Prostate gland (tissue), 2 donors: Measurements from ENCODE around the gene FAM149B1. TPM values are rescaled to one million over a fixed set of nuclear protein-coding genes. Genes with fewer than 3 reads are reported as not detected.

Experiments used
- DNase-seq: peaks from one replicate; pipeline ENCODE4 v3.0.0-alpha.2; 2019; ENCODE audit warnings: low spot score
- H3K27ac ChIP-seq, 2 donors: fragments of 200-600 bp; sonication (generic); 2 replicates each; pipeline ENCODE4 v1.5.1; 2017 to 2019
- H3K27me3 ChIP-seq: fragments of 200-600 bp; sonication (generic); replicated peaks from 2 replicates; pipeline ENCODE4 v1.5.1; 2019; ENCODE audit not compliant: insufficient read depth
- H3K36me3 ChIP-seq, 2 donors: fragments of 200-600 bp; sonication (generic); 1 replicate in 1 of 2; 2 replicates in 1 of 2; pipeline versions ENCODE4 v1.5.1 to v1.8.1; 2017 to 2019
- H3K4me1 ChIP-seq: fragments of 200-600 bp; sonication (generic); replicated peaks from 2 replicates; pipeline ENCODE4 v1.5.1; 2019
- H3K4me3 ChIP-seq, 2 donors: fragments of 200-600 bp; sonication (generic); 2 replicates each; pipeline ENCODE4 v1.5.1; 2017 to 2019
- H3K9me3 ChIP-seq: fragments of 200-600 bp; sonication (generic); 2 replicates; pipeline ENCODE4 v1.5.1; 2017
- CTCF ChIP-seq, 4 experiments: fragments of 200-600 bp in 2 of 4; fragments of 450-650 bp in 2 of 4; sonication (generic) in 2 of 4; IDR thresholded peaks; 1 replicate in 3 of 4; 2 replicates in 1 of 4; pipeline ENCODE4 v1.5.1; 2016 to 2019; ENCODE audit warnings: antibody characterized with exemption in 4 of 4, mild to moderate bottlenecking in 2 of 4, moderate library complexity in 2 of 4
- POLR2A ChIP-seq: fragments of 450-650 bp; IDR thresholded peaks from one replicate; pipeline ENCODE4 v1.6.1; 2016; ENCODE audit warnings: antibody characterized with exemption, mild to moderate bottlenecking
- POLR2AphosphoS5 ChIP-seq: sonication (generic); formaldehyde crosslinking; IDR thresholded peaks from one replicate; pipeline ENCODE4 v1.6.1; 2017; ENCODE audit warnings: antibody characterized with exemption
- WGBS: methylation state at CpG from one replicate; pipeline ENCODE4 v1.1.5; 2018; 5-methylcytosine and 5-hydroxymethylcytosine counted together
- intact Hi-C: fragments of 100-400 bp; cut with DNase I; formaldehyde crosslinking; loops from one replicate; pipeline ENCODE4 v1.14.2; 2022
- total RNA-seq, 2 donors: library from RNA; depleted of rRNA; stranded (reverse); fragments of >200 nt; gene quantifications; one replicate each; pipeline ENCODE4 v1.1.0, GENCODE V29; 2016

FAM149B1 gene
- total RNA-seq, 2 donors from 2014 or later: 15.8 to 17.7 TPM

GRCh38 chr10:73152009-73152408 lies 15.9 kb upstream of the FAM149B1 start:
- no peak for DNase-seq
- Histone ChIP-seq H3K27me3 (no peaks in the 10 kb centered on the region), H3K36me3 (peaks cover 0 to 6% of the 10 kb centered on the region in 2 donors), H3K27ac (no peak overlapping the region), H3K9me3 (no peaks in the 10 kb centered on the region), H3K4me1 (no peaks in the 10 kb centered on the region), H3K4me3 (no peak overlapping the region)
- TF ChIP-seq POLR2A: no peak
- no peak for TF ChIP-seq CTCF (IDR thresholded peaks at IDR 0.05)
- no peak for TF ChIP-seq POLR2AphosphoS5
- WGBS: 100% methylated on average over 3 of the region's 3 CpGs
- intact Hi-C loops: no loop called here

- Histone ChIP-seq H3K36me3 (peaks cover 0 to 6% of the 10 kb centered on the region in 2 donors), H3K9me3 (no peaks in the 10 kb centered on the region), H3K27me3 (no peaks in the 10 kb centered on the region), H3K4me1 (no peaks in the 10 kb centered on the region), H3K4me3 (no peak overlapping the region), H3K27ac (no peak overlapping the region)
- DNase-seq: no peak
- TF ChIP-seq POLR2AphosphoS5 (no peak), POLR2A (no peak), CTCF (IDR thresholded peaks at IDR 0.05) (no peak)
- 83% methylated on average over 3 of the region's 3 CpGs for whole genome bisulfite sequencing
- intact Hi-C loops: loop anchor here (5.0 kb wide), 1 partner anchor 794 kb away; no protein-coding TSS in a partner anchor
Measured at GRCh38 chr10:73156054-73156453, 11.9 kb upstream of the FAM149B1 start.

- Histone ChIP-seq H3K4me1 (no peaks in the 10 kb centered on the region), H3K27ac (no peak overlapping the region), H3K36me3 (peaks cover 0 to 6% of the 10 kb centered on the region in 2 donors), H3K4me3 (no peak overlapping the region), H3K27me3 (no peaks in the 10 kb centered on the region), H3K9me3 (no peaks in the 10 kb centered on the region)
- peak; percentile 27 for TF ChIP-seq POLR2AphosphoS5
- peak; percentile 26 to 73 (median 64) for TF ChIP-seq CTCF (IDR thresholded peaks at IDR 0.05)
- TF ChIP-seq POLR2A: no peak
- WGBS: 11% methylated on average over 5 of the region's 5 CpGs
- DNase-seq: peak; percentile 37
- intact Hi-C loops: loop anchor here (5.0 kb wide), 1 partner anchor 797 kb away; no protein-coding TSS in a partner anchor
Measured at GRCh38 chr10:73159038-73159648, 8.8 kb upstream of the FAM149B1 start.

- H3K4me3 ChIP-seq: no peak overlapping the region
- no peak overlapping the region for H3K27ac ChIP-seq
- H3K27me3 ChIP-seq: no peaks in the 10 kb centered on the region
- no peak for TF ChIP-seq CTCF (IDR thresholded peaks at IDR 0.05)
- H3K9me3 ChIP-seq: no peaks in the 10 kb centered on the region
- intact Hi-C loops: no loop called here
- 94% methylated on average over 1 of the region's 1 CpG for WGBS
- peaks cover 0 to 3% of the 10 kb centered on the region in 2 donors for H3K36me3 ChIP-seq
- H3K4me1 ChIP-seq: peaks cover under 1% of the 10 kb centered on the region
- no peak for DNase-seq
Measured at GRCh38 chr10:73161079-73161478, 6.8 kb upstream of the FAM149B1 start.

GRCh38 chr10:73161662-73162061 lies 6.3 kb upstream of the FAM149B1 start:
- Histone ChIP-seq H3K4me1 (peaks cover 3% of the 10 kb centered on the region), H3K36me3 (no peaks in the 10 kb centered on the region), H3K27ac (no peak overlapping the region), H3K9me3 (no peaks in the 10 kb centered on the region), H3K4me3 (no peak overlapping the region), H3K27me3 (no peaks in the 10 kb centered on the region)
- 97% methylated on average over 3 of the region's 3 CpGs for WGBS
- intact Hi-C loops: no loop called here
- TF ChIP-seq POLR2A (no peak), POLR2AphosphoS5 (no peak), CTCF (IDR thresholded peaks at IDR 0.05) (no peak)
- no peak for DNase-seq
